Muscle layer of duodenum (tissue), 2 donors: ENCODE results near the gene NRXN3.

ENCODE experiments used
- H3K27ac ChIP-seq: one replicate; pipeline ENCODE4 v1.7.0; 2013; ENCODE audit warnings: mild to moderate bottlenecking, low read length
- H3K27me3 ChIP-seq: one replicate; pipeline ENCODE4 v1.7.0; 2013; ENCODE audit warnings: low read depth, mild to moderate bottlenecking, control low read depth, low read length
- H3K36me3 ChIP-seq, 2 donors: one replicate each; pipeline ENCODE4 v1.7.0; 2013; ENCODE audit warnings: low read length in 2 of 2, control low read depth in 1 of 2, mild to moderate bottlenecking in 1 of 2; ENCODE audit not compliant: insufficient read depth in 2 of 2, control insufficient read depth in 1 of 2
- H3K4me1 ChIP-seq, 2 donors: one replicate each; pipeline ENCODE4 v1.7.0; 2013; ENCODE audit warnings: low read length in 2 of 2, mild to moderate bottlenecking in 2 of 2, control low read depth in 1 of 2, moderate library complexity in 1 of 2; ENCODE audit not compliant: insufficient read depth in 2 of 2, control insufficient read depth in 1 of 2
- H3K4me3 ChIP-seq, 2 donors: one replicate each; pipeline ENCODE4 v1.7.0; 2013; ENCODE audit warnings: low read length in 2 of 2, low read depth in 1 of 2, mild to moderate bottlenecking in 1 of 2
- H3K9me3 ChIP-seq, 2 donors: one replicate each; pipeline ENCODE4 v1.7.0; 2013; ENCODE audit warnings: low read length in 2 of 2, control low read depth in 1 of 2, mild to moderate bottlenecking in 1 of 2; ENCODE audit not compliant: control insufficient read depth in 1 of 2
- donor health status: healthy.

The NRXN3 gene

DNA sequence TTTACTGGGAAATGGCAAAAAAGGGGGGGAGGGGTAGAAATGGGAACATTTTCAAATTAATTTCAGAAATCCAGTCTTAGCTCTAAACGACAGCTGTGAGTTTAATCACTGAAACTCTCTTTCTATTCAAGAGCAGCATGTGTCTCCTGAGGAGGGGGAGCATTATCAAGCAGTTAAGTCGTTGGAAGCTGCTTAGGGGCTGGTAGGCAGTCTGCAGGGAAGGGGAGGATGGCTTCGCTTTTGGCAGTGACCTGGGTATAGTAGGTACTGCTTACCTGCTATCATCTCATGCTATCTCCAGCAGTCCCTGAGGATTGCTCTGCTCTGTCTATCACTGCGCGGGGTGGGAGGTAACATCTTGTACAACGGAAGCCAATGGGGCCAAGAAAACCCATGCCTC, 567.4 kb downstream of the NRXN3 start:
- Histone ChIP-seq H3K9me3 (no peaks in the 10 kb centered on the region), H3K36me3 (no peaks in the 10 kb centered on the region), H3K4me3 (no peak overlapping the region), H3K27me3 (no peaks in the 10 kb centered on the region), H3K27ac (no peak overlapping the region), H3K4me1 (no peaks in the 10 kb centered on the region)

DNA sequence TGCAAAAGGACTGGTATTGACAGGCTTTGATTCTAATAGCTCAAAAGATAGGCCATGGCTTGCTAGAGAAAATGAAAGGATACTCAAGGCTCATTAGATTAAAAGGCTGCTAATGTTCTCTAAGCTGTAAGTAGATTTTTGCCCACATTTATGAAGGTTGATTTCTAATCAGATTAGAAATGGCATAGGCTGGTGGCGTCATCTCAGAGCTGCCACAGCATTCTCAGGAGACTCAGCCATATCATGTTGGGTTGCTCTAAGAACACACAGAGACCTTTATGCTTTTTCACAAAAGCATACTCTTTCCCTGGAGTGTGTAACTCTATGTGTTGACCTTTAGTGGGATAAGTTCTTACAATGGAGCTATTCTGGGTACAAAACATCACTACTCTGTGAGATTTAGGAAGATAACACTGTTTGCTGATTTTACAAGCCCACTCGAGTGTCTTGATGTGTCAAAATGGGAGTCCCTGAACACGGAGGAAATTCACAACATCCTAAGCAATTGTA, 576.0 kb downstream of the NRXN3 start:
- Histone ChIP-seq H3K27ac (no peak overlapping the region), H3K36me3 (no peaks in the 10 kb centered on the region), H3K4me3 (no peak overlapping the region), H3K4me1 (no peaks in the 10 kb centered on the region), H3K27me3 (no peaks in the 10 kb centered on the region), H3K9me3 (no peaks in the 10 kb centered on the region)

- H3K27ac ChIP-seq, result no peak overlapping the region
- no peaks in the 10 kb centered on the region for H3K9me3 ChIP-seq
- no peaks in the 10 kb centered on the region for H3K4me1 ChIP-seq
- no peaks in the 10 kb centered on the region for H3K27me3 ChIP-seq
- no peaks in the 10 kb centered on the region for H3K36me3 ChIP-seq
- no peak overlapping the region for H3K4me3 ChIP-seq
These were observed 577.6 kb downstream of the NRXN3 start for GRCh38 chr14:78747813-78748212.

- Histone ChIP-seq H3K27ac (no peak overlapping the region), H3K27me3 (no peaks in the 10 kb centered on the region), H3K36me3 (no peaks in the 10 kb centered on the region), H3K4me3 (no peak overlapping the region), H3K4me1 (no peaks in the 10 kb centered on the region), H3K9me3 (no peaks in the 10 kb centered on the region)
These were observed 582.5 kb downstream of the NRXN3 start for GRCh38 chr14:78752518-78753188.

- no peaks in the 10 kb centered on the region for H3K27me3 ChIP-seq
- no peak overlapping the region for H3K27ac ChIP-seq
- no peaks in the 10 kb centered on the region for H3K9me3 ChIP-seq
- H3K36me3 ChIP-seq, result no peaks in the 10 kb centered on the region
- no peaks in the 10 kb centered on the region for H3K4me1 ChIP-seq
- H3K4me3 ChIP-seq, result no peak overlapping the region
These were observed 583.9 kb downstream of the NRXN3 start for GRCh38 chr14:78754059-78754458.

GRCh38 chr14:78758333-78758732, 588.2 kb downstream of the NRXN3 start:
- Histone ChIP-seq H3K4me1 (no peaks in the 10 kb centered on the region), H3K27me3 (no peaks in the 10 kb centered on the region), H3K27ac (no peak overlapping the region), H3K9me3 (no peaks in the 10 kb centered on the region), H3K36me3 (no peaks in the 10 kb centered on the region), H3K4me3 (no peak overlapping the region)

- Histone ChIP-seq H3K27ac (no peak overlapping the region), H3K4me3 (no peak overlapping the region), H3K9me3 (no peaks in the 10 kb centered on the region), H3K4me1 (no peaks in the 10 kb centered on the region), H3K36me3 (no peaks in the 10 kb centered on the region), H3K27me3 (no peaks in the 10 kb centered on the region)
These were observed 592.2 kb downstream of the NRXN3 start for GRCh38 chr14:78762331-78762730.

- no peak overlapping the region for H3K4me3 ChIP-seq
- H3K9me3 ChIP-seq, result no peaks in the 10 kb centered on the region
- no peaks in the 10 kb centered on the region for H3K36me3 ChIP-seq
- H3K4me1 ChIP-seq, result no peaks in the 10 kb centered on the region
- no peak overlapping the region for H3K27ac ChIP-seq
- H3K27me3 ChIP-seq, result no peaks in the 10 kb centered on the region
These were observed 593.6 kb downstream of the NRXN3 start for GRCh38 chr14:78763746-78764145.

- Histone ChIP-seq H3K9me3 (no peaks in the 10 kb centered on the region), H3K4me3 (no peak overlapping the region), H3K36me3 (no peaks in the 10 kb centered on the region), H3K27me3 (no peaks in the 10 kb centered on the region), H3K27ac (no peak overlapping the region), H3K4me1 (no peaks in the 10 kb centered on the region)
These were observed 594.1 kb downstream of the NRXN3 start for GRCh38 chr14:78764240-78764639.

- H3K27ac ChIP-seq, result no peak overlapping the region
- no peaks in the 10 kb centered on the region for H3K36me3 ChIP-seq
These were observed 594.5 kb downstream of the NRXN3 start for GRCh38 chr14:78764645-78765044.

DNA sequence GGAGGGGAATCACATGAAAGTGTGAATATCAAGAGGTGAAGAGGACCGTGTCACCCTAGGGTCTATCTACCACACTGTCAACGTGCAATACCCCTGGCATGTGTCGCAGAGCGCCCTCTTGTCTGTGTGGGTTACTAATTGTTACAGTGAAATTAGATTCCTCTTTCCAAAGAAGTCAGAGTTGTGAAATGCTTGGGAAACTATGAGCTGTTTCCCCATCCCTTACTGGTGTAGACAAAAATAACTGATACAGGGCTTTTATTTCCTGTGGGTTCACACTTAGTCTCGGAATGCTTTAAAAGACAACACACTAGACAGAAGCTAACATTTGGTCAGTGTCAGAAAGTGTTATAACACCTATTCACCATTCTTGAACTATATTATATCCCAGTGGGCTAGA, 597.3 kb downstream of the NRXN3 start:
- Histone ChIP-seq H3K36me3 (no peaks in the 10 kb centered on the region), H3K27ac (no peak overlapping the region), H3K27me3 (no peaks in the 10 kb centered on the region), H3K4me1 (no peaks in the 10 kb centered on the region), H3K9me3 (no peaks in the 10 kb centered on the region), H3K4me3 (no peak overlapping the region)

More at GRCh38 chr14:78764645-78765044, 594.5 kb downstream of the NRXN3 start:
- no peaks in the 10 kb centered on the region for H3K9me3 ChIP-seq
- no peak overlapping the region for H3K4me3 ChIP-seq
- H3K4me1 ChIP-seq, result no peaks in the 10 kb centered on the region
- H3K27me3 ChIP-seq, result no peaks in the 10 kb centered on the region

DNA sequence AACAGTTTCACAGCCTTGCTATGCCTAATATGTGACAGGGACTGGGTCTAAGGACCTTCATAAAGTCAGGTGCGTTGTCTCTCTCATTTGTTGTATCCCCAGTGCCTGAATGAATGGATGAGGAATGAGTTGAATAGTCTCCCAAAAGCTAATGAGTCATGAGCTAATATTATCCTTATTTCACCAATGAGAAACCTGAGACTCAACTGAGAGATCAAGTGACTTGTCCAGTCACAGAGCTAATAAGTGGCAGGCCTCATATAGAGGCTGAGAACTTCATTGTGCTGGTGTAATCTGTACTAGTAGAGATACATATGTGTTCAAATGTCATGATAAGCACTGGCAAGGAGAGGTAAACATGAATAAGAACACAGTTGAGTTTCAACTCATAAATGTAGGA, 612.4 kb downstream of the NRXN3 start:
- Histone ChIP-seq H3K4me3 (no peak overlapping the region), H3K36me3 (no peaks in the 10 kb centered on the region), H3K27me3 (no peaks in the 10 kb centered on the region), H3K9me3 (no peaks in the 10 kb centered on the region), H3K4me1 (no peaks in the 10 kb centered on the region), H3K27ac (no peak overlapping the region)
